Adrenal gland (tissue), 12 donors: ENCODE results near the gene TSPYL1. TPM values are rescaled to one million over a fixed set of nuclear protein-coding genes. Genes with fewer than 3 reads are reported as not detected.

Experiments
- DNase-seq, 7 donors: peaks; one replicate each; pipeline ENCODE4 v3.0.0-alpha.2; 2019 to 2020
- H3K27ac ChIP-seq, 5 donors: fragments of 200-600 bp; sonication (generic) in 4 of 5; 1 replicate in 3 of 5; 2 replicates in 2 of 5; pipeline versions ENCODE4 v1.5.1 to v1.8.0; 2016 to 2020; ENCODE audit warnings: mild to moderate bottlenecking in 1 of 5
- H3K27me3 ChIP-seq: fragments of 200-600 bp; 2 replicates; pipeline ENCODE4 v1.8.0; 2021
- H3K36me3 ChIP-seq, 2 donors: fragments of 200-600 bp; replicated peaks in 1 of 2; 1 replicate in 1 of 2; 2 replicates in 1 of 2; pipeline versions ENCODE4 v1.5.1 to v1.8.0; 2018 to 2022
- H3K4me1 ChIP-seq, 2 donors: fragments of 200-600 bp; replicated peaks in 1 of 2; 1 replicate in 1 of 2; 2 replicates in 1 of 2; pipeline versions ENCODE4 v1.5.1 to v1.8.0; 2018 to 2021
- H3K4me3 ChIP-seq, 4 donors: fragments of 200-600 bp; sonication (generic) in 3 of 4; one replicate each; pipeline ENCODE4 v1.5.1; 2016 to 2018
- H3K9me3 ChIP-seq, 3 donors: fragments of 200-600 bp; sonication (generic) in 1 of 3; replicated peaks in 1 of 3; 1 replicate in 2 of 3; 2 replicates in 1 of 3; pipeline versions ENCODE4 v1.5.1 to v1.8.0; 2016 to 2021
- POLR2A ChIP-seq, 2 donors: fragments of 450-650 bp; IDR thresholded peaks; one replicate each; pipeline ENCODE4 v1.6.1; 2017; ENCODE audit warnings: antibody characterized with exemption in 2 of 2, mild to moderate bottlenecking in 2 of 2, moderate library complexity in 1 of 2
- WGBS, 4 donors: extraction: QIAGEN DNeasy Blood & Tissue Kit in 2 of 4; methylation state at CpG; one replicate each; pipeline versions ENCODE4 v1.1.5 to v1.1.7; 2013 to 2017; 5-methylcytosine and 5-hydroxymethylcytosine counted together
- intact Hi-C, 2 donors: fragments of 100-400 bp; cut with DNase I; formaldehyde crosslinking; loops; one replicate each; pipeline versions ENCODE4 v1.14.1 to v1.15.0; 2022 to 2023
- polyA plus RNA-seq, 3 donors: library from polyadenylated mRNA; stranded (reverse); fragments of 200-250 nt in 2 of 3; fragments of 350-450 nt in 1 of 3; fragmentation: Illumina TruSeq in 1 of 3; extraction: RNeasy Lipid Tissue Mini Kit (QIAGEN cat#74804) in 1 of 3; gene quantifications; one replicate each; pipeline ENCODE4 v1.2.3, GENCODE V29; 2013 to 2014
- total RNA-seq, 9 donors: library from RNA; depleted of rRNA in 4 of 9; stranded (reverse); fragments of >200 nt in 4 of 9; fragments of 120-200 nt in 1 of 9; fragmentation: NEBNext Ultra II Directional in 1 of 9; extraction: Animal tissue kit (Norgen Biotek cat#: 25700) in 1 of 9; gene quantifications; one replicate each; pipeline versions ENCODE4 v1.1.0 to v1.2.4, GENCODE V29; 2013 to 2023
- TF ChIP-seq, protein P1 (sequence below), 6 experiments: fragments of 450-650 bp in 4 of 6; fragments of 200-600 bp in 2 of 6; sonication (generic) in 1 of 6; IDR thresholded peaks; 1 replicate in 5 of 6; 2 replicates in 1 of 6; pipeline versions ENCODE4 v1.5.1 to v1.8.0; 2016 to 2021; ENCODE audit warnings: antibody characterized with exemption in 6 of 6, mild to moderate bottlenecking in 2 of 6, moderate library complexity in 1 of 6
- donor health status: healthy with polysubstance abuse.
- donor health status: Bipolar disorder and iron deficiency.
- donor health status: DM: yes; HTN: yes; CAD: no.
- donor health status: DM: no; HTN: no; CAD: no.
- donor health status: DM: no; HTN: no; CAD: no.
- donor health status: DM: yes; HTN: yes; CAD: no.

Gene TSPYL1
- total and polyA plus RNA-seq, 12 donors = 24.8 to 271 (median 181) TPM

- Histone ChIP-seq H3K36me3 (peaks cover 0 to 14% of the 10 kb centered on the region in 2 donors), H3K4me3 (peak overlapping the region; percentile 4 to 96 (median 88)), H3K27me3 (no peaks in the 10 kb centered on the region), H3K27ac (peak overlapping the region; percentile 94 to 100 (median 99)), H3K4me1 (peaks cover 15 to 64% of the 10 kb centered on the region in 2 donors), H3K9me3 (no peaks in the 10 kb centered on the region)
- intact Hi-C loops = loop anchor here (10.0 kb wide), 2 partner anchors 256 to 286 kb away; no protein-coding TSS in a partner anchor
- peak; percentile 64 to 84 (median 77) for DNase-seq
- TF ChIP-seq, protein P1, sequence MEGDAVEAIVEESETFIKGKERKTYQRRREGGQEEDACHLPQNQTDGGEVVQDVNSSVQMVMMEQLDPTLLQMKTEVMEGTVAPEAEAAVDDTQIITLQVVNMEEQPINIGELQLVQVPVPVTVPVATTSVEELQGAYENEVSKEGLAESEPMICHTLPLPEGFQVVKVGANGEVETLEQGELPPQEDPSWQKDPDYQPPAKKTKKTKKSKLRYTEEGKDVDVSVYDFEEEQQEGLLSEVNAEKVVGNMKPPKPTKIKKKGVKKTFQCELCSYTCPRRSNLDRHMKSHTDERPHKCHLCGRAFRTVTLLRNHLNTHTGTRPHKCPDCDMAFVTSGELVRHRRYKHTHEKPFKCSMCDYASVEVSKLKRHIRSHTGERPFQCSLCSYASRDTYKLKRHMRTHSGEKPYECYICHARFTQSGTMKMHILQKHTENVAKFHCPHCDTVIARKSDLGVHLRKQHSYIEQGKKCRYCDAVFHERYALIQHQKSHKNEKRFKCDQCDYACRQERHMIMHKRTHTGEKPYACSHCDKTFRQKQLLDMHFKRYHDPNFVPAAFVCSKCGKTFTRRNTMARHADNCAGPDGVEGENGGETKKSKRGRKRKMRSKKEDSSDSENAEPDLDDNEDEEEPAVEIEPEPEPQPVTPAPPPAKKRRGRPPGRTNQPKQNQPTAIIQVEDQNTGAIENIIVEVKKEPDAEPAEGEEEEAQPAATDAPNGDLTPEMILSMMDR (IDR thresholded peaks at IDR 0.05) = no peak
- TF ChIP-seq POLR2A (IDR thresholded peaks at IDR 0.05) = peak in 1 of 2 donors; percentile 13
- WGBS, 4 donors = 7 to 15% (median 7%) methylated on average over 12 of the region's 12 CpGs
Observed at GRCh38 chr6:116278854-116279231, 887 bp downstream of the TSPYL1 start.

GRCh38 chr6:116278481-116278829, 1.3 kb downstream of the TSPYL1 start:
- TF ChIP-seq POLR2A (IDR thresholded peaks at IDR 0.05) = no peak
- TF ChIP-seq, protein P1 (IDR thresholded peaks at IDR 0.05) = no peak
- H3K4me1 ChIP-seq = peaks cover 15 to 64% of the 10 kb centered on the region in 2 donors

GRCh38 chr6:116277124-116277523, 2.6 kb downstream of the TSPYL1 start:
- no peak for DNase-seq
- no peaks in the 10 kb centered on the region for H3K9me3 ChIP-seq
- peak overlapping the region in 2 of 4 donors; percentile 81 to 95 for H3K4me3 ChIP-seq
- intact Hi-C loops = loop anchor here (10.0 kb wide), 2 partner anchors 258 to 288 kb away; no protein-coding TSS in a partner anchor
- H3K27me3 ChIP-seq = no peaks in the 10 kb centered on the region
- H3K27ac ChIP-seq = peak overlapping the region in 3 of 5 donors; percentile 6 to 99 (median 27)
- TF ChIP-seq POLR2A (IDR thresholded peaks at IDR 0.05) = no peak
- WGBS, 4 donors = 11 to 18% (median 13%) methylated on average over 3 of the region's 3 CpGs
- H3K36me3 ChIP-seq = peaks cover 0 to 28% of the 10 kb centered on the region in 2 donors
- peaks cover 15 to 60% of the 10 kb centered on the region in 2 donors for H3K4me1 ChIP-seq

More at GRCh38 chr6:116278481-116278829, 1.3 kb downstream of the TSPYL1 start:
- no peaks in the 10 kb centered on the region for H3K9me3 ChIP-seq
- no peak for DNase-seq
- H3K27ac ChIP-seq = peak overlapping the region; percentile 94 to 100 (median 99)
- H3K4me3 ChIP-seq = peak overlapping the region in 3 of 4 donors; percentile 4 to 95 (median 81)
- H3K36me3 ChIP-seq = peaks cover 0 to 17% of the 10 kb centered on the region in 2 donors
- 47 to 60% (median 53%) methylated on average over 5 to 11 of the region's 11 CpGs for WGBS, 4 donors
- no peaks in the 10 kb centered on the region for H3K27me3 ChIP-seq
- intact Hi-C loops = loop anchor here (10.0 kb wide), 2 partner anchors 256 to 286 kb away; no protein-coding TSS in a partner anchor

- peaks cover 0 to 22% of the 10 kb centered on the region in 2 donors for H3K36me3 ChIP-seq
- no peaks in the 10 kb centered on the region for H3K9me3 ChIP-seq
- no peaks in the 10 kb centered on the region for H3K27me3 ChIP-seq
- no peak overlapping the region for H3K4me3 ChIP-seq
- peaks cover 8 to 28% of the 10 kb centered on the region in 2 donors for H3K4me1 ChIP-seq
- TF ChIP-seq, protein P1 (IDR thresholded peaks at IDR 0.05) = no peak
- no peak for TF ChIP-seq POLR2A (IDR thresholded peaks at IDR 0.05)
- 33 to 85% (median 66%) methylated on average over 2 of the region's 2 CpGs for WGBS, 4 donors
- intact Hi-C loops = loop anchor here (10.0 kb wide), 2 partner anchors 264 to 294 kb away; no protein-coding TSS in a partner anchor
- H3K27ac ChIP-seq = no peak overlapping the region
- DNase-seq = no peak
Observed at GRCh38 chr6:116271149-116271708, 8.5 kb downstream of the TSPYL1 start.
